Body of pancreas (tissue), 4 donors: ENCODE data around the gene MAN1A2.

Experiments used
- CTCF ChIP-seq, 7 experiments: fragments of 450-650 bp in 4 of 7; fragments of 200-600 bp in 3 of 7; sonication (generic) in 3 of 7; IDR thresholded peaks; one replicate each; pipeline ENCODE4 v1.5.1; 2016 to 2019; ENCODE audit warnings: antibody characterized with exemption in 7 of 7
- POLR2A ChIP-seq, 3 donors: fragments of 450-650 bp; IDR thresholded peaks; one replicate each; pipeline ENCODE4 v1.6.1; 2016; ENCODE audit warnings: antibody characterized with exemption in 3 of 3, mild to moderate bottlenecking in 2 of 3

- TF ChIP-seq CTCF (IDR thresholded peaks at IDR 0.05), result no peak
- TF ChIP-seq POLR2A (IDR thresholded peaks at IDR 0.05), result no peak
Measured at GRCh38 chr1:117436513-117436912, 69.3 kb downstream of the MAN1A2 start.
